GM21447 (cell line): ENCODE measurements around the gene CD28.
A peak's percentile ranks its signal among the peaks of the same experiment; 100 is the strongest.
"Not testable (repeated sequence)": the region's sequence is repeated elsewhere in the genome, so short reads cannot be mapped to it uniquely, and the experiment has no call there.

Experiments used
- ATAC-seq: cut with Tn5 transposase; IDR thresholded peaks from one replicate; pipeline ENCODE4 v1.9.1; 2021; ENCODE audit not compliant: unreplicated experiment

The CD28 gene

DNA sequence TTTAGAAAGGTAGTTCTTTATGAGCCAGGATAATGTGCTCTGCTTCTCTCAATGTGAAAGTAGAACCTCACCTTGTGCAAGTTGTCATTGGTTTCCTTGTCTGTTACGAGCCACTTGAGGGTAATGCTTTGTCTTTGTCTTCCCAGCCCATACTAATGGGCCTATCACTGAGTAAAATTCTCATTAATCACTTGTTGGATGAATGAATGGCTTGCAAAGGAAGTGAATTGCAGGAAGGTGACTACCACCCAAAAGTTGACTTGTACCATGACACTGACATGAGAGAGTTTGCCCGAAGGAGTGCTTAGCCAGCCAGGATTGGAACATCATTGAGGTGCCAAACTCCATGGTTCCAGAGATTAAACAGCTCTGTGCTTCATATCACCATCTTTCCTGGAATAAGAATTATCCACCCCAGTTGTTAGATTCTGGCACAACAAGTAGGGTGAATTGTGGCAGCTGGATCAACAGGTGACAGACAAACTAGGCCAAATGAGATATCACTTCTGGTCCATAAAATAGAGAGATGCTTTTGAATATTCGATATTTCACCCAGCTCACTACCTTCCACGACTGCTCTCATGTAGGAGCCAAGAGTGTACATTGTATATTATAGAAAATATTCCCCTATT lies 20.5 kb upstream of the CD28 start:
- ATAC-seq: no peak

DNA sequence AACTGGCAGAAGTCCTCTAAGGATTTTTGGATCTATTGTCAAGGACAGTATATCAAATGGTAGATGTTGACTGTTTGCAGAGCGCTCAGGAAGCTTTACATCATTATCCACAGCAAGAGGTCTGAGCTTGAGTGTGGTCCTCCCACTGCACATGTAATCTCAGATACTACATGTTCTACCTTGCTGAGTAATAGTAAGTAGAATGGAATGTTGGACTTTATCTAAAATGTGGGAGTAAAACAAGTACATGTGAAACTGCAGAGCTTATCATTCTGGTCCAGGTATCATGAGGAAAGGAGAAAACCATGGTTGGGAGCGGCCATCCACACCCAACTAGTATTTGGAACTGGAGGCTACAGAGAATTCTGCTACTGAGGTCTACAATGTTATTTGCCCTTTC lies 19.3 kb upstream of the CD28 start:
- no peak for ATAC-seq

DNA sequence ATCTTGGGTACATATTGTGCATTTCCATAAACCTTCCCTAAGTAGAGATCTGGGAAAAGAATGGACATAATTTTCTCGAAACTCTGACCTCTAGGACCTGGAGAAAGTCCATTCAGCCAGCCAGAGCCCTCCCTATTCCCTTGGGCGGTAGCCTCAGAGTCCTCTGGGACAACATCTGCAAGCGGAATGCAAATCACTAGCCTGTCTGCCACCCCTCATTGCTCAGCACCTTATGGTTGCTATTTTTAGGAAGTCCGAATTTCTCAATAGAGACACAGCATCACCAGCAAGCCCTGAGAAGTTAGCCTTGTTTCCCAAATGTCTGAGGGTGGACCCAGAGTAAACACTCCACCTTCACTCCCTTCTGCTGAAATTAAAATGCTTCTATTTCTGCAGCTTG lies 17.6 kb upstream of the CD28 start:
- ATAC-seq: peak; percentile 71

DNA sequence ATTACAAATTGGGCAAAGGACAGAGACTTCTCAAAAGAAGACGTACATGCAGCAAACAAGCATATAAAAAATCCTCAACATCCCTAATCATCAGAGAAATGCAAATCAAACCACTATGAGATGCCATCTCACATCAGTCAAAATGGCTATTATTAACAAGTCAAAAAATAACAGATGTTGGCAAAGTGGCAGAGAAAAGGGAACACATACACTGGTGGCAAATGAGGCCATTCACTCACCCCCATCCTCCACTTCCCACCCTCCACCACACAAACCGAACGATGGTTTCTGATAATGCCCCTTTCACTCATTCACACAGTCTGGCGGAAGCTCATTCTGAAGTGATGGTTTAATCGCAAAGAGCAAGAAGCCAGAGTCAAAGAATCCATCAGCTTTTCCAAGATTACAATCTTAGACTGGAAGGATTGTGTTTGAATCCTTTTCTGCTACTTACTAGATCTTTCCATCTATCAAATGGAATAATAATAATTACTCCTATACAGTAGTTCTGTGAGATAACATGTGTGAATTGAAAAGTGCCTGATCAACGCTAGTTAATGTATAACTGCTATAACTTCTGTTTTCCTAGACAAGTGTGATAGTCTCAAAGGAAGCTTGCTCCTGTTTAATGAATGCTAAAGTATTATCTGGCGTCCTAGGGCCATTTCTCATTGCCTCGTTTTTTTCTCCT lies 16.9 kb upstream of the CD28 start:
- peak; percentile 67 for ATAC-seq

DNA sequence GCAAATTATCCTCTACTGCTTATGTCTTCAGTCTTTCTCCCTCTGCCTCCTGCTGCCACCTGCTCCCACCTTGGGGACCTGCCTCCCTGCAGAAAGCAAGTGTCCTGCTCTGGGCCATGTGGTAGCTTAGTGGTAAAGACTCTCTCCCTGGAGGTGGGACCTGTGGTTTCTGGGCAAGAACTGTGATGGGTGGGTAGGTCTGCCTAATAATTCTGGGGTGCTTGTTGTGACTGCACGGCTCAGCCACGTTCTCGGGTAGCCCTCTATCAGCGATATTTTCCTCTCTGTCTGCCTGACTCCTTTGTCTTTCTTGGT lies 16.4 kb upstream of the CD28 start:
- peak; percentile 15 for ATAC-seq

DNA sequence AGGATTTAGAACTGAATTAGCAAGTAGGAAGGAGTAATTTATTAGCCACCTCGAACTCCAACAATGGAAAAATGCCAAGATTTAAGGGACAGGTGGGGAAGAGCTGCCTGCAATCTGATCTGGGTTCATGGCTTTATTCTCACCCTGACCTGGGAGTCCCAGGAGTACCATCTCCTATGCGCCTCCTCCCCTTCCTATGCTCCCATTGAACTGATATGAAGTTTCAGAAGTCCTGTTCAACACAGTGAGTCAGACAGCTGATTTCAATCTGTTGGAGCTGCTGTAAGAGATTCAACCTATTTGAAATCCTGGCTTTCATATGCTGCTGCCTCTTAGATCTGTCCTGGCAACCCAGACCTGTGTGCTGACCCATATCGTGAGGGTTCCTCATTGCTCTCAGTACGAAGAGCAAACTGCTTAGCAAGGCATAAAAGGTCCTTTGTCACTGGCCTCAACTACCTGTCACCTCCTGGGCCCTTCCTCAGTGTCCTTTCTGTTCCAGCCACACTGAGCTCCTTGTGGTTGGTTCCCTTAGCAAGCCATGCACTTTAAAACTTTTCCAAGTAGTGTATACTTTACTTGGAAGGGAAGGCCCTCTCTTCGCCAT lies 15.9 kb upstream of the CD28 start:
- ATAC-seq: no peak

DNA sequence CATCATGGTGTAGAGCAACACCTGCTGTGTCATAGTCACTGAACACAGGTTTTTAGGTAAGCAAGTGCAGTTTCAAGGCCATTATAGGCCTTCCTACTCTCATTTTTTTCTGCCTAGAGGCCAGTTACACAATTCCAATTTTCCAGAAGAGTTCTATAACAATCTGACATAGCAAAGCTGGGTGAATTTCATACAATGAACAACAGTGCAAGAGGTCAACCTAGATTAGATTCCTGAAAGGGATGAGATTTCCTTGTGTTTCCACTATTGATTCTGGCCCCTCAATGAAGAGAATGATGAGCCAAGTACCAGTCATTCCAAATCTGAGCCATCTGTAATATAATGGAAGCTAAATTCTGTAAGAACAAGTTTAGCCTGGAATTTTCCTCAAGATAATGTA lies 15.3 kb upstream of the CD28 start:
- no peak for ATAC-seq

DNA sequence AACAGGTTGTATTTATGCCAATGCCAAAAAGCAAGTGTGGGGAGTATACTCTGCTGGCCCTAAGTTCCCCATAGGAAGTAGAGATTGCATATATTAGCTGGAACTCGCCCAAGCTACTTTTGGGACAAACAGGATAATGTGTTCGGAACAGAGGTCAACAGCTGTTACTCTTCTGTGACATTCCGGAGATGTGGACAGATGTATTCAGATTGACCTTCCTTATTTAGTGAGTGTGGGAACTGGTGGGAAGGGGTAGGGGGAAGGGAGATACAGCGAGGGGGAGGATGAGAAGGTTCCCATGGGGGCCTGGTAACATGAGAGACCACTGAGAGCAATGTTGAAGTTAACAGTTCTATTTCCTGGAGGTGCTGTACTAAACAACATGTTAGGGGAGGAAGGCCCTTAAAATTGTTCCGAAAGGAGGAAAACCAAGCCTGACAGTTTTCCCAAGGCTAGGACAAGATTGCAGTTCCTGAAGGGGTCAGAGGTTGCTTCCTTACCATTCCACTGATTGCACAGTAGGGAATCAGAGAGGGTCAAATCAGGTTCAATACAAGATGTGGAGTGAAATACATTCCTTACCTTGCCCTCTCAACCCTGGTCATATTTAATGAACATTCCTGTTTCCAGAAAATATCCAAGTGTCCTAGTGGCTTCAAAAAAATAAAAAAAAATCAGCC lies 14.3 kb upstream of the CD28 start:
- ATAC-seq: no peak

DNA sequence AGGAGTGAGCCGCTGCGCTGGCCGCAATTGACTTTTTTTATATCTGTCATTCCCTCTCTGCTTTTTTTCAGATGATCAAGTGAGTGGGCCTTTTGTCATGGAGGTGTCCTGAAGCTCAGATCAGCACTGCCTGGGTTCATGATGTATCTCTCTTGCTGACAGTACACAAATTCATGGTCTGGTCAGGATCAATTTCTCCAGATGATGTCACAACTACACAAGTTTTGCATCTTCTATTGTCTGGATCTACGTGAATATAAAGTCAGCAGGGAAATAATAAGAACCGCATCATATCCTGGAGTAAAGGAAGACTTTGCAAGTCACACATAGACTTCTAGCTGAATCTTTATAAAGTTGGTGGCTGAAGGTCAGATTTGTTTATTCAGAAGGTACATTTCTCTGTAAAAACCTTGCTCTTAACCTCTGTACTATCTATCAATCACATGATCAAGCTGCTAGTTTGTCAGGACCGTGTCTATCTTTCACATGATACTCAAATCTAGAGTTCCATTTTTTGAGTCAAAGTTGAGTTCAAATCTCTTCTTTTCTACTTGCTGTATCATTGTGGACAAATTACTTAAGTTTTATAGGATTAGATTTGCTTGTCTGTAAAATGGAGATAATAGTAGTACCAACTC lies 13.1 kb upstream of the CD28 start:
- no peak for ATAC-seq

DNA sequence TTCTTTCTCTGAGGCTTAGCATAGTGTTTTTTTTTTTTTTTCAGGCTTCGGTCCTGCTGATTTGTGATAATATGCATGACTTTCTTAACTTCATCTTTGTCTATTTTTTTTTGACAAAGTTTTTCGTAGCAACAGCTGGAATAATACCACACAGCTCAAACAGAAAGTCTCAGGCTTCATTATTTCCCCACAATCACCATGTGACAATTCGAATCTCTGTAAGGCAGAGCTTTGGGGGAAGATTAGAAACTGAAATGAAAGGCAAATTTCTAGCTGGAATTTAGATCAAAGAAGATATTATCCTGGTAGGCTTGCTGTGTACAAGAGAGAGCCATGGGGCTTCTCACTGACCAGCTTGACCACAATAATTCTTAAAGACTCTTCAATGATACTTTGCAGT lies 12.2 kb upstream of the CD28 start:
- no peak for ATAC-seq

DNA sequence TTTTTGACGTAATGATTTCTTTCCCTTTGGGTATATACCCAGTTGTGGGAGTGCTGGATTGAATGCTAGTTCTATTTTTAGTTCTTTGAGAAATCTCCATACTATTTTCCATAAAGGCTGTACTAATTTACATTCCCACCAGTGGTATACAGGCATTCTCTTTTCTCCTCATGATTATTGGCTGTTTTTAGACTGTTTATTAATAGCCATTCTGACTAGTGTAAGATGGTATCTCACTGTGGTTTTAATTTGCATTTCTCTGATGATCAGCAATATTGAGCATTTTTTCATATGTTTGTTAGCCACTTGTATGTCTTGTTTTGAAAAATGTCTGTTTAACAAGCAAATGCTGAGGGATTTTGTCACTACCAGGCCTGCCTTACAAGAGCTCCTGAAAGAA lies 9.2 kb upstream of the CD28 start:
- ATAC-seq: no peak

DNA sequence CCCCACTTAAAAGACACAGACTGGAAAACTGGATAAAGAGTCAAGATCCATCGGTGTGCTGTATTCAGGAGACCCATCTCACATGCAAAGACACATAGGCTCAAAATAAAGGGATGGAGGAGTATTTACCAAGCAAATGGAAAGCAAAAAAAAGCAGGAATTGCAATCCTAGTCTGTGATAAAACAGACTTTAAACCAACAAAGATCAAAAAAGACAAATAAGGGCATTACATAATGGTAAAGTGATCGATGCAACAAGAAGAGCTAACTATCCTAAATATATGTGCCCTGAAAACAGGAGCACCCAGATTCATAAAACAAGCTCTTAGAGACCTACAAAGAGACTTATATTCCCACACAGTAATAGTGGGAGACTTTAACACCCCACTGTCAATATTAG lies 8.7 kb upstream of the CD28 start:
- not testable (repeated sequence) for ATAC-seq

DNA sequence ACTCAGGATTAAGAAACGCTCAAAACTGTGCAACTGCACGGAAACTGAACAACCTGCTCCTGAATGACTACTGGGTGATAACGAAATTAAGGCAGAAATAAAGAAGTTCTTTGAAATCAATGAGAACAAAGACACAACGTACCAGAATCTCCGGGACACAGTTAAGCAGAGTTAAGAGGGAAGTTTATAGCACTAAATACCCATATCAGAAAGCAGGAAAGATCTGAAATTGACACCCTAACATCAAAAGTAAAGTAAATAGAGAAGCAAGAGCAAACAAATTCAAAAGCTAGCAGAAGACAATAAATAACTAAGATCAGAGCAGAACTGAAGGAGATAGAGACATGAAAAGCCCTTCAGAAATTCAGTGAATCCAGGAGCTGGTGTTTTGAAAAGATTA lies 8.0 kb upstream of the CD28 start:
- not testable (repeated sequence) for ATAC-seq

DNA sequence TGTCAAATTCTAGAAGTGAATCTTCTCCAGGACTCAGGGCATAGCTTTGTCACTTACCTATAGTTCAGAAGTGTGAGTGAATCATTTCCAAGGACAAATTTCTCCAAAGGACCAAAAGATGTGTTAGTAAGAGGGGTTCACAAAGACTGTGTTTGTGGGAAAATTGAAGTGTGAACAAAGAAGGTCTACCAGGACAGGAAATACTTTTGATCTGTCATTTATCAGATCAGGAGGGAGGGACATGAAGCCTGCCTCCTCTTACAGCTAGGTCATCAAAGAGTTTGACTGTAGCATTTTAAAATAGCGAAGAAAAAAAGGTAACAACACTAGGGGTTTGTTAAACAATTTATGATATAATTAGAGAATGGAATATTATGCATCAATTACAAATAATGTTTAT lies 2.0 kb upstream of the CD28 start:
- ATAC-seq: no peak

DNA sequence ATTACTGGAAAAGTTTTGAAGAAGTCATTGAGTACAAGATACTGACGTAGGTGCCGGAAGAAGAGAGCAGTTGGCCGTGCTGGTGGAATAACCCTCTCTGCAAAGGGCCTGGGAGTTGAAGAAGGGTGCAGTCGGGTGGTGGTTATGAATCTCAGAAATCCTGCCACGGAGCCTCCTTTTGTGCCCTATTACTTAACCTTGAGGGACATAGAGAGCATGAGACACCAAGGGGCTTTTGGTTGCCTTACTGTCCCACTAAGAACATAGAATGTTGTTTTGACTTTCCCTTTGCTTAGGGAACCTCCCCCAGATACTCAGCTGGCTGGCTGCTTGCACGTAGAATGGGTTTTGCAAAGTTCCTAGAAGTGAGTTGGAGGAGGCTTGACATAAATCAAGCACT lies 1.3 kb upstream of the CD28 start:
- ATAC-seq: no peak

DNA sequence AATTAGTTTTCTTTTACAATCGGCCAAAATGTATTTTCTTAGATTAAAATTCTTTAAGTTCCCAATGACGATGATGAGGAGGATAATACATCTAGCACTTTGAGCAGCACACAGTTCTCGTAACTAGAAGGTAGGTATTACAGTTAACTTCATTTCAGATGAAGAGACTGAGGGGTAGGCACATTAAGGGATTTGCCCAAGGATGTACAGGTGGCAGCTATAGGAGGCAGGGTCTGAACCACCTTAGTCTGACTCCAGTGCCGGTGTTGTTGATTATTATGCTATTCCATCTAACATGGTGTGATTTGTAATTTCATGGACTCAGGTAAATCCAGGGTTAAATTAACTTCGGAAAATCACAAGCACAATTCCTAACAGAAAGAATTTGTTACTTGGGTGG lies 1.1 kb downstream of the CD28 start:
- ATAC-seq: no peak

DNA sequence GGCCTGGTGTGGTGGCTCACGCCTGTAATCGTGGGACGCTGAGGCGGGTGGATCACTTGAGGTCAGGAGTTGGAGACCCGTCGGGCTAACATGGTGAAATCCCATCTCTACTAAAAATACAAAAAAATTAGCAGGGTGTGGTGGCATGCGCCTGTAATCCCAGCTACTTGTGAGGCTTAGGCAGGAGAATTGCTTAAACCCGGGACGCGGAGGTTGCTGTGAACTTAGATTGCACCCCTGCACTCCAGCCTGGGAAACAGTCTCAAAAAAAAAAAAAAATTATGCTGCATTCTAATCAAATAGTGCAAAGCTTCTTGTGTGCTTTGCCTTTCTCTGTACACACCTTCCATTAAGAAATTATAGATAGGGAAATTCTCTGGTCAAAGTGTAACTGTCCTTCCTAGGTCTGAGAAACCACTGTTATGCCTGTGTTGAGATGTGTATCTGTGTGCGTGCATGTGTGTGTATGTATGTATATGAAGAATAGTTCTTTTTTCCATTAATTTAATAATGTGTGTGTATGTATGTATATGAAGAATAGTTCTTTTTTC lies 2.5 kb downstream of the CD28 start:
- ATAC-seq: no peak

DNA sequence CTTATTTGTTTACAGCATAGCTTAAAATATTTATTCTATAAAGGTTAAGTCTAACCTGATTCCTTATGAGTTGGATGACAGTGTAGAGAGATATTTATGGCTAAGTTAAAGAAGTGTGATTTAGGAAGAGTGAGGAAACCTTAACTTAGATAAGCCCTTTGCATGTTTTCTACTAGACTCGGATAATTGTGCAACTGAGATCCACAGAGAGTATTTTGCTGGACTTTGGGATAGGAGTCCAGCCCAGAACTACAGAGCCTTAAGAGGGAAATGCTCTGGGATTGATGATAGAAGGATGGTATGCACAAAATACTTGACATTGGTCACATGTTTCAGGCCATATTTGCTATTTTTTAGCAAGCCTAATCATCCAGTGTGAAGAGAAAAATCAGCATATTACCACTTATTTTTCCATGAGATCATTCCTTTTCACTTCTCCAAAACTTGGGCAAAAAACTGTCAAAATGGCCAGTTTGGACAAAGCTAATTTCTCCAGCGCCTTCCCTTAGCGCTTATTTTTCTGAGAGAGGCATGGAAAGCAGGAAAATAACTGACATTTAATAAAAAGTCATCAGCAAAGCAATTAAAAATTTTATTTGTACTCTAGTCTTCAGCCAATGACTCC lies 3.1 kb downstream of the CD28 start:
- no peak for ATAC-seq

DNA sequence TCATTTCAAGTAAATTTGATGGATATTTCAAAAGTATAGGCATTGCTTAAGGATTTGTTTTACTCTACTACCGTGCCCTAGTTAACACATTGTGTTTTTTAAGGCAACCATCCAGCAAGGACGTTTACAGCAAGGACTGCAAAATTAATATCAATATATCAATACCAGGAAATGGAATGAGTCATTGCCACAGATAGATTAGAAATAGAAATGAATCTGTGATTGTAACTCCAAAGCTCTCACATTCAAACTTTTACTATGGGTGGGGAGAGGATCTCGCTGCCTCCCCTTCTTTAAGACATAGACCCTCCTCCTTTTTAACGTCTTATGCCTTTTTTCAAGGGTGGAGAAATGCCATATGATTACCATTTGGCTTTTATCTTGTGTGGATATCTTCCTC lies 3.8 kb downstream of the CD28 start:
- ATAC-seq: no peak

DNA sequence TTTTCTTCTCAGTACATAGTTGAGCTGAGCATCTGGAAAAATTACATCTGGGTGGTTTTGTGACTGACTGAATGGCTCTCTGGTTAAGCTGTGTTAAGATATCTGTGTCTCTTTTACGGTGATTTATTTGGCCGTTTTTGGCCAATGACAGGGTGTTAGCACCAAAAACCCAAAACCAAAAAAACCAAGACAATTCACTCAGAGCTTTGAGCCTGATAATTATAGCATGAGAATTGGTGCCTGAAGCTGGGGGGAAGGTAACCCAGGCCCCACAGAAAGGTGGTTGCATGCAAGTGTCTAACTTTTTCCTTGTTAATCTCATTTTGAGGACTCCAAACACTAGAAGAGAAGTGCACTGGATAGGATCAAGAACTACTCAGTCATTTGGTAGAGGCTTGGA lies 4.5 kb downstream of the CD28 start:
- ATAC-seq: no peak

DNA sequence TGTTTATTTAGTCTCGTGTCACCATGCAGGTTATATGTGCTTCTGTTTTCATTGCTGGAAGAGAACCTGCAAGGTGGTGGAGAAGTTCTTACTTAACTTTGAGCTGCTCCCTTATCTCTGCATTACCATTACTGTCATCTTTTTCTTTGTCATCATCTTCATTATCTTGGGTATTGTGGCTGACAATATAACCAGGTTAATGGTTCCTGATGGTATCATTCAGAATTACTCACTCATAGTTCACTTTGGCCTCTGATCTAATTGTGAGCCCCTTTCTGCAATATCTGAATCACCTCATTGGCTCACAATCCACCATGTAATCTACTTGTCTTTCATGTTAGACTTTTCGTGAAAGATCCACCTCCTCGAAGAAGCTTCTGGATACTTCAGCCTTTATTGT lies 5.0 kb downstream of the CD28 start:
- no peak for ATAC-seq
